GM21529 (cell line): ENCODE measurements around the gene ARMC8.

ENCODE experiments used
- ATAC-seq: cut with Tn5 transposase; IDR thresholded peaks from one replicate; pipeline ENCODE4 v1.9.1; 2021; ENCODE audit not compliant: unreplicated experiment

The ARMC8 gene

DNA sequence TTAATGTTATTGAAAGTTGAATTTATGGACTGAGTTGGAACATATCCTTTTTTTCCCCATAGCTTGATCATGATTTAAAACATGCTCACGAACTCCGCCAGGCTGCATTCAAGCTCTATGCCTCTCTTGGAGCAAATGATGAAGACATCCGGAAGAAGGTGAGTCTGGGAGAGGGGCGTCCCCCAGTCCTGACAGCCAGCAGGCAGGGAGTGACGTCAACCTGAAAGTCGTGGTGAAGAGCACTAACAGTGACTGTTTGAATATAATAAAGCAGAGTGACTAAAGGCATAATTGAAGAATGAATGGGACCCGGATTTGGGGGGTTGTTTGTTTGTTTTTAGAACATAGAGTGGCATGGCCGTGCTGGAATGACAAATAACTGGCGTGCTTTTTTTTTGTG lies 57.9 kb downstream of the ARMC8 start:
- no peak for ATAC-seq

DNA sequence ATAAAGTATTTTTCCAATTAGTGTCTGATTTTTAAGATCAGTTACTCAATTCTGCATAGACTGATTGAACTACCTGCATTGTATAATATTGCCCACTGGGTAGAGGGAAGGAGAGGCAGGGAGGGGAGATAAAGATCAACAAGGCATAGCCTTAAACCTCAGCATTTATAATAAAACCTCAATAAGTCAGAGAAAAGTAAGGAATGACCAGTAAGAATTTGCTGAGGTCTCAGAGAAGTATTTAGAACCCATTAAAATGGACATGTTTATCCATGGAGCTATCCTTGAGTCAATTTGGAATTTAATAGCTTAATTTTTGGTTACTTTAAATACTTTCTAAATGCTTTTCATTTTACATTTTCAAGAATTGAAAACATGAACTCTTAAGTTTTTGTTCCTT lies 62.5 kb downstream of the ARMC8 start:
- no peak for ATAC-seq

- ATAC-seq = no peak
Observed at GRCh38 chr3:138253609-138254008, 66.5 kb downstream of the ARMC8 start.

- no peak for ATAC-seq
Observed at GRCh38 chr3:138254216-138254615, 67.1 kb downstream of the ARMC8 start.

- ATAC-seq = no peak
Observed at GRCh38 chr3:138256022-138256421, 68.9 kb downstream of the ARMC8 start.

DNA sequence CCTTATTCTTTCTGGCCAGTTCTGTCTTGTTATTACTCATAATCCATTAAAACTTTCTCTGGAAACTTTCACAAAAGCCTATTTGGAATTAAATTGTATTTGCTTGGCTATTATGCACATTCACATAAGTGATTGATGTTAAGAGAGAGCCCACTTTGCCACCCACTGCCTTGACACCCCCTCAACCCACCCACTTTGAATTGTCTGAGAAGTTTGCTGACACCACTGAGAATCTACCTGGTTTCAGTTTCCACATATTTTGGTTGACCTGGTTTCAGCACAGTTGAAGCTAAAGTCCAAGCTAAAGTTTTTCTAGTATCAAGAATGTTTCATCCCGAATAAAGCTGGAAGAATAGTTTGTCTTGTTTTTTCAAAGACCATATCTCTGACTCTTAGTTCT lies 70.9 kb downstream of the ARMC8 start:
- no peak for ATAC-seq

DNA sequence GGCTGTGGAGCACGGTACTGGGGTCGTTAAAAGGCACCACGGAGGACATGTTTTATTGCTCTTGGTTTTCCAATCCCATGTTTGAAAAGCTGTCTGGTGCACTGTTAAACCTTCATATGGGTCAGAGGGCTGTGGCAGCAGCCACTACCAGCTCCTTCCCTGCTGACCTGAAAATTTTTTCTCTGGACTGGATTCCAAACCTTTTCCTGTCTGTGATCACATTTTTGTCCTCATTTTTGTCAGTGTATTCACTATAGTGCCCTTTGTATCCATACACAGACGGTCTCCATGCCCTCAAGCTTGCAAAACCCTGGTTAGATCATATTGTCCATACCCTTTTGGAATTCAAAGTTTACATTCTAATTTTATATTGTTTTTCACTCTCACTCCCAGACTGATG lies 72.0 kb downstream of the ARMC8 start:
- no peak for ATAC-seq

DNA sequence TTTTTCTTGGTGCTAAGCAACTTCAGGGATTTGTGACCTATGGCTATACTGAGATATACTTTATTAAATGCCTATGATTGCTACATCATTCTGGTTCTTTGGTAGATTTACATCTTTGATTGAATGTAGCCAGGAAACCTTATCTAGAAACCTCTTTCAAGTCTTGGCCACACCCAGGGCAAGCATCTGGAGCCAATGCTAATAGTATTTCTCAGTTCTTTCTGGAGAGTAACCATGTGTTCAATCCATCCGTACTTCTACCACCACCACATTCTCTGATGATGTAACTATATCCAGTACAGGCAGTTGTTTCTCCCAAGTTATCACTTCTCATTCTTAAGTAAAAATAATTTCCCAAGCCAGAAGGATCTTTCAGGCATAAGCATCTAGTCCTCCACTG lies 73.5 kb downstream of the ARMC8 start:
- no peak for ATAC-seq

GRCh38 chr3:138263104-138263503 lies 76.0 kb downstream of the ARMC8 start:
- no peak for ATAC-seq

DNA sequence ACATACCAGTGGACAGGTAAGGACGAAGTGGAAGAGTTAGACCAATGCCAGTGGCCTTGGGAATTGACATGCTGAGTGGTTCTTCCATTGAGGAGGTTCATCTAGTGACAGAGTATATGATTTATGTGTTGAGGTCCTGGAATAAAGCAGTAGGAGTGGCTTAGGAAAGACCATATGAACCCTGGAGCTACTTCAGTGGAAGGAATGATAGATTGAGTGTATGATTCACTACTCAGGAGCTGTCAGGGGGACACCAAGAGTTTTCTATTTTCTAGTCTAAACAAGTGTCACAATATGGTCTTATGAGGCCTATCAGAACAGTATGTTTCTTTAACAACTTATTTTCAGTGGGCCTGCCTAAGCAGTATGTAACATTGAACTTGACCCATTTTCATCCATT lies 78.6 kb downstream of the ARMC8 start:
- ATAC-seq = no peak

GRCh38 chr3:138267083-138267482 lies 80.0 kb downstream of the ARMC8 start:
- no peak for ATAC-seq

DNA sequence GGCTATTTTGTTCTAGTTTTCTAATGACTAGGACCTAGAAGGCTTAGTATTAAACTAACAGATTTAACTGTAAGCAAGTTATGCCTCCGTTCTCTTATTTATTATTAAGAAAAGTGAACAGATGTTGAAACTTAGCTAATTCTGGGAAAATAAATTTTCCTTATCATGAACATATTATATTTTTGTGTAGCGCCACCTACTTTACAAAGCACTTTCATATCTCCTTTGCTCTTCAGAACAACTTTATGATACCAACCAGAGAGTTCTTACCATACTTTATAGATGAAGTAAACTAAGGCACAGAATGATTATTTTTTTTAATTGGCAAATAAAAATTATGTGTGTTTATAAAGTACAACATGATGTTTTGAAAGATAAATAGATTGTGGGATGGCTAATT lies 83.1 kb downstream of the ARMC8 start:
- ATAC-seq = no peak

DNA sequence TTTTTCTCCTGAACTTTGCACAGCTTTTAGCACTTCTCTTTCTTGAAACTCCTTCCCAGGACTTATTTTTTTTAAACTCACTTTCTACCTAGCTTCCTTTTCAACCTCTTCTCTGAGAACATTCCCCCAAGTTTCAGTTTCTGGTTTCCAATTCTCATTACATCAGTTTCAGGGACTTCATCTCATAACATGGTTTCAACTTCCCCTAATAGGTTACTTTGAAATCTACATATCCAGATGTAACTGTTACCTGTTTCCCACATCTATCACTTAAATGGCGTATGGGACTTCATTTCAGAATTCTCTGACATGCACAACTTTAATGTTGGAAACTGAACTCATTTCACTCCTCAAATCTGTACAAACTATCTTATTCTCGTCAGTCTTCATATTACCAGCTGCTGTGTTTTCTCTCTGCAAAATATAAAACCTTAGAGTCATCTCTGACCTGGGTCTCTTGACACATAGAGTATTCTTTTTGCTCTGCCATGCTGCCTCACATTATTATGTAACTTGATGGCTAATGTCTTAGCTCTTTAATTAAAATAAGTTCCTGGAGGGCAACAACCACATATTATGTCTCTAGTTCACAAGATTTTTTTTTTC lies 84.2 kb downstream of the ARMC8 start:
- peak; percentile 79 for ATAC-seq

- ATAC-seq = no peak
Observed at GRCh38 chr3:138281561-138281960, 94.5 kb downstream of the ARMC8 start.

- no peak for ATAC-seq
Observed at GRCh38 chr3:138282836-138283235, 95.7 kb downstream of the ARMC8 start.

DNA sequence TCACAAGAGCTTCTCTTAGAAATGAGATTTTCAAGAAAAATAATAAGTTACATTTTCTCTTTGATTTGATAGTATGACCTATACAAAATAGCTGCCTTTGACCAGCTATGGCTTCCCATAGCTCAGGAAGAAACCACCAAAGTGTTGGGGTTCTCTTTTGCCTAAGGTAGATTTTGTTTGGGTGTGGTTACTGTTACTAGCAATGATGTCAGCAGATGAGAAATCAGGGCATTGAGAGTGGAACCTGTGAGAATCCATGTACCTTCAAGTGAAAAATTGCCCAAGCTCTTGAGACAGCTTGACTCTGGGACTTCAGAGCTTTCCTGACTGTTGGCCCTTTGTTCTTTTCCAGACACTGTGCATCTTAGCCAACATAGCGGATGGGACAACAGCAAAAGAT lies 97.0 kb downstream of the ARMC8 start:
- no peak for ATAC-seq

- no peak for ATAC-seq
Observed at GRCh38 chr3:138284957-138285477, 97.9 kb downstream of the ARMC8 start.

DNA sequence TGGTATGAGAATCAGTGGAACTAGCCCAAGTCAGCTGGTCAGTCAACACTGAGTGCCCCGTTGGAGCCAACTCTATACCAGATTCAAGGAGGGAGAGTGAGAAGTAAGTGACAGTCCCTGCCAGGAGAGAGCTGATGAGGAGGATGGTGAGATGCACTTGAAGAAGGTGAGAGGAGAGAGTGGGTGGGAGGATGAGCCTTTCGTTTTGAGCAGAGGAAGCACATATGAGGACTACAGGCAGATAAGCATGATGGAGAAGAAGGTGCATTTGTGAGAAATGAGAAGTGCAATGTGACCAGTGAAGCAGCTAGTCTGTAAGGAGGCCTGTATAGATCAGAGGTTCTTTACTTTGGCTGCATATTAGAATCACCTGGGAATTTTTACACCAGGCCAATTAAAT lies 102.2 kb downstream of the ARMC8 start:
- ATAC-seq = no peak

DNA sequence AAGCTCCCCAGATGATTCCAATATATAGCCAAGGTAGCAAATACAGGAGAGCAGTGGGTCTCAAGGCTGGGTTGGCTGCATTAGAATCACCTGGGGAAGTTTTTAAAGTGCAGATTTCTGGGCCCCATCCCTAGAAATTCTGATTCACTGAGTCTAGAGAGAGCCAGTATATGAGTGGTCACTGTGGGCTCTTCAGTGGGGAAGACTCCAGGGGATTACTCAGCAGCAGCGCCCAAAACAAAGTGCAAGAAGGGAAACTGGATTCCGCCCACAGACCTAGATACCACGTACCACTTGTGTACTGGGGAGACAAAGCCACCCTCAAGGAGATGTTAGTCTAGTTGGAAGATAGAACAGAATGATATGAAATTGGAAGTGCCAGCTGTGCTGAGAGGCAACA lies 102.6 kb downstream of the ARMC8 start:
- ATAC-seq = no peak

DNA sequence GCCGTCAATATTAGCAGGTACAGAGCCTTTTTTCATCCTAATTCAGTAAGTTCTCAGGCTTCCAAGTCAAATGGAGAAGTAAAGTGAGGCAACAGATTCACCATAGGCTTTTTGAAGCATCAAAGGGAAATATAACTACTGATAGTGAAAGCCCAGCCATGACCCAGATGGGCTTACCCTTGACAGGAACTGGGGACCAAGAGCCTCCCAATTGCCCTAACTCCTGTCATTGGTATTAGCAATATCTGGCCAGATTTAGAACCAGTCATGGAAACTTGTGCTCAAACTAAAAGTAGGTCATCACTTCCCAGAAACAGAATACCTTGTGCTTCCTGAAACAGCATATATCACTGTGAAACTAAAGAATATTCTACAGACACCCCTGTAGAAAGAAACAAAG lies 109.5 kb downstream of the ARMC8 start:
- peak; percentile 64 for ATAC-seq

- peak; percentile 36 for ATAC-seq
Observed at GRCh38 chr3:138297059-138297607, 110.0 kb downstream of the ARMC8 start.

GRCh38 chr3:138297876-138298275 lies 110.8 kb downstream of the ARMC8 start:
- no peak for ATAC-seq

- no peak for ATAC-seq
Observed at GRCh38 chr3:138300647-138301046, 113.5 kb downstream of the ARMC8 start.
